ENCODE data around the gene IL26. TPM values are rescaled to one million over a fixed set of nuclear protein-coding genes. Genes with fewer than 3 reads are reported as not detected.

IL26 gene
- total RNA-seq, 1 experiment from 2014 or later = not detected

GRCh38 chr12:68173792-68174191 is 51.8 kb downstream of the IL26 start:
- Mint-ChIP-seq H3K27ac (ENCODE audit: unreplicated experiment) (no peak overlapping the region), H3K27me3 (ENCODE audit: unreplicated experiment) (peaks cover 42% of the 10 kb centered on the region), H3K4me3 (ENCODE audit: low read depth, unreplicated experiment) (no peak overlapping the region), H3K9me3 (ENCODE audit: low read depth, unreplicated experiment) (no peaks in the 10 kb centered on the region), H3K36me3 (ENCODE audit: insufficient read depth, unreplicated experiment) (no peaks in the 10 kb centered on the region), H3K4me1 (ENCODE audit: low read depth, unreplicated experiment) (no peaks in the 10 kb centered on the region)
- intact Hi-C loops (cut with micrococcal nuclease; ENCODE audit: unreplicated experiment) = no loop called here
- TF ChIP-seq CTCF (IDR thresholded peaks at IDR 0.05; ENCODE audit: unreplicated experiment) = no peak
- no TSS peak for BruUV-seq (replicated peaks)
- no peak for DNase-seq
- CTCF ChIA-PET = interaction anchor here (0.6 kb wide), 1 partner anchor 444 kb away, joined by 3 read pairs; no protein-coding TSS in a partner anchor

DNA sequence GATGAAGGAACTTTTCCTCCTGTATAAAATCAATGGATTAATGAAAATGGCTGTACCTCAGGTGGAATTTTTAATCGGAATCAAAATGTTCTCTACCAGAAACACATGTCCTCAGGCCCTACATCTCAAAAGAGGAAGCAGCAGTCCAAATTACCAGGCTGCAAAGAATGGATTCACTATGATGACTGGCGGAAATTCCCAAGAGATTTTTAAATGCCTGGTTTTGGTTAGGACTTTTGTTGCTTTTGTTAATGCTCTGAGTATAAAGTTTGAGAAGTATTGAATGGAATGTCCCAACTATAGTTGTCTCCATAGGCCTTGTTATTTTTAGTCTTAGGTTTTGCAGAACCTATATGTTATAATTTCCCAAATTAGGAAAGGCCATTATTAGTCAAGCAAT is 54.9 kb downstream of the IL26 start:
- no peak for TF ChIP-seq CTCF (IDR thresholded peaks at IDR 0.05; ENCODE audit: unreplicated experiment)
- no peaks in the 10 kb centered on the region for H3K36me3 Mint-ChIP-seq (ENCODE audit: insufficient read depth, unreplicated experiment)
- CTCF ChIA-PET = no interaction called here
- no peaks in the 10 kb centered on the region for H3K4me1 Mint-ChIP-seq (ENCODE audit: low read depth, unreplicated experiment)
- DNase-seq = no peak
- no TSS peak for BruUV-seq (replicated peaks)
- no peaks in the 10 kb centered on the region for H3K9me3 Mint-ChIP-seq (ENCODE audit: low read depth, unreplicated experiment)
- H3K27me3 Mint-ChIP-seq (ENCODE audit: unreplicated experiment) = peaks cover 15% of the 10 kb centered on the region
- H3K4me3 Mint-ChIP-seq (ENCODE audit: low read depth, unreplicated experiment) = no peak overlapping the region
- no peak overlapping the region for H3K27ac Mint-ChIP-seq (ENCODE audit: unreplicated experiment)
- intact Hi-C loops (cut with micrococcal nuclease; ENCODE audit: unreplicated experiment) = no loop called here

GRCh38 chr12:68169213-68169889 is 56.3 kb downstream of the IL26 start:
- H3K36me3 Mint-ChIP-seq (ENCODE audit: insufficient read depth, unreplicated experiment) = no peaks in the 10 kb centered on the region
- TF ChIP-seq CTCF (IDR thresholded peaks at IDR 0.05; ENCODE audit: unreplicated experiment) = no peak
- CTCF ChIA-PET = interaction anchor here (1.1 kb wide), 1 partner anchor 12 kb away, joined by 4 read pairs; no protein-coding TSS in a partner anchor
- H3K4me3 Mint-ChIP-seq (ENCODE audit: low read depth, unreplicated experiment) = no peak overlapping the region
- no peaks in the 10 kb centered on the region for H3K9me3 Mint-ChIP-seq (ENCODE audit: low read depth, unreplicated experiment)
- H3K4me1 Mint-ChIP-seq (ENCODE audit: low read depth, unreplicated experiment) = no peaks in the 10 kb centered on the region
- BruUV-seq (replicated peaks) = no TSS peak
- H3K27me3 Mint-ChIP-seq (ENCODE audit: unreplicated experiment) = peaks cover 9% of the 10 kb centered on the region
- no peak overlapping the region for H3K27ac Mint-ChIP-seq (ENCODE audit: unreplicated experiment)
- no peak for DNase-seq
- intact Hi-C loops (cut with micrococcal nuclease; ENCODE audit: unreplicated experiment) = no loop called here

DNA sequence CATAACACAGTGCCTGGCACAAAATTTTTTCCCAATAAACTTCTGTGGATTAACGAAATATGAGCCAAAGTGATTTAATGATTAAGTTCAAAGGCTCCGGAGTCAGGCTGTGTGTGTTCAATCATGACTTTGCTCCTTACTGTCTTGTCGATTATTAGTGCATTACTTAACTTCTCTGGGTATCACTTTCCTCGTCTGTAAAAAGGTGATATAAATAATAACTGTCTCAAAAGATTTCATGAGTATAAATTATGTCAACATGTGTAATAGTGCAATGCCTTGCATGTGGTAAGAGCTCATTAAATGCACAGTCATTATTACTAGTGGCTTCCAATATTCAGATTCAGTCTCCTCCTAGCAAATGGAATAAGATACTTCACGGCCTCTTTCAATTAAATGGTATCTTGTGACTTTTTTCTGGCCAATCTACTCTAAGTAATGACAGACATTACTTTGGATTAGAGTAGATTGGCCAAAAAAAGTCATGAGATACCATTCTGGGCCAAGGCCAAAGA is 59.2 kb downstream of the IL26 start:
- no peak overlapping the region for H3K27ac Mint-ChIP-seq (ENCODE audit: unreplicated experiment)
- DNase-seq = no peak
- H3K27me3 Mint-ChIP-seq (ENCODE audit: unreplicated experiment) = peaks cover 19% of the 10 kb centered on the region
- no peak for TF ChIP-seq CTCF (IDR thresholded peaks at IDR 0.05; ENCODE audit: unreplicated experiment)
- no peaks in the 10 kb centered on the region for H3K4me1 Mint-ChIP-seq (ENCODE audit: low read depth, unreplicated experiment)
- CTCF ChIA-PET = no interaction called here
- no peaks in the 10 kb centered on the region for H3K36me3 Mint-ChIP-seq (ENCODE audit: insufficient read depth, unreplicated experiment)
- H3K9me3 Mint-ChIP-seq (ENCODE audit: low read depth, unreplicated experiment) = no peaks in the 10 kb centered on the region
- intact Hi-C loops (cut with micrococcal nuclease; ENCODE audit: unreplicated experiment) = no loop called here
- H3K4me3 Mint-ChIP-seq (ENCODE audit: low read depth, unreplicated experiment) = no peak overlapping the region
- BruUV-seq (replicated peaks) = no TSS peak
